ENCODE results near the gene TAS2R50. TPM values are rescaled to one million over a fixed set of nuclear protein-coding genes. Genes with fewer than 3 reads are reported as not detected.

The TAS2R50 gene
- total and polyA plus RNA-seq, 2 donors from 2014 or later: 2.0 TPM; not detected in 1

- no peaks in the 10 kb centered on the region for H3K36me3 ChIP-seq (ENCODE audit: control insufficient read depth in 2 of 3, insufficient read depth in 3 of 3, low read length in 3 of 3)
- FAIRE-seq (no peak), DNase-seq (no peak)
- H3K9me3 ChIP-seq (ENCODE audit: control insufficient read depth in 2 of 3, insufficient read depth in 1 of 3, low read length in 3 of 3): peaks cover 0 to 2% (median 0%) of the 10 kb centered on the region in 3 donors
- H3K4me1 ChIP-seq (ENCODE audit: control insufficient read depth in 2 of 3, insufficient read depth in 2 of 3, low read depth in 1 of 3, low read length in 3 of 3): no peaks in the 10 kb centered on the region
- no peak overlapping the region for H3K4me3 ChIP-seq (ENCODE audit: low read length in 3 of 3)
- no peak overlapping the region for H3K9ac ChIP-seq (ENCODE audit: low read length in 3 of 3)
- no peak overlapping the region for H3K27ac ChIP-seq (ENCODE audit: low read depth in 2 of 2, low read length in 2 of 2)
- no peaks in the 10 kb centered on the region for H3K27me3 ChIP-seq (ENCODE audit: control insufficient read depth, insufficient read depth, low read length)
- intact Hi-C loops (cut with DNase I): no loop called here
- no peak for TF ChIP-seq CTCF (IDR thresholded peaks at IDR 0.05; ENCODE audit: borderline replicate concordance, extremely low read depth, insufficient read depth)
Observed at GRCh38 chr12:10957741-10958140, 29.0 kb downstream of the TAS2R50 start.

DNA sequence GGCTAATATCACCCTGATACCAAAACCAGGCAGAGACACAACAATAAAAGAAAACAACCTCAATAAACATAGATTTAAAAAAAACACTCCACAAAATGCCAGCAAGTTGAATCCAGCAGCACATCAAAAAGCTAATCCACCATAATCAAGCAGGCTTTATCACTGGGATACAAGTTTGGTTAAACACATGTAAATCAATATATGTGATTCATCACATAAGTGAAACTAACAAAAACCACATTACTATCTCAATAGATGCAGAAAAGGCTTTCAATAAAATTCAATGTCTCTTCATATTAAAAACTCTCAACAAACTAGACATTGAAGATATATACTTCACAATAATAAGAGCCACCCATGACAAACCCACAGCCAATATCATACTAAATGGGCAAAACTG is 30.6 kb downstream of the TAS2R50 start:
- H3K36me3 ChIP-seq (ENCODE audit: control insufficient read depth in 2 of 3, insufficient read depth in 3 of 3, low read length in 3 of 3): no peaks in the 10 kb centered on the region
- H3K27ac ChIP-seq (ENCODE audit: low read depth in 2 of 2, low read length in 2 of 2): no peak overlapping the region
- H3K4me3 ChIP-seq (ENCODE audit: low read length in 3 of 3): no peak overlapping the region
- no peak for DNase-seq
- TF ChIP-seq CTCF (IDR thresholded peaks at IDR 0.05; ENCODE audit: borderline replicate concordance, extremely low read depth, insufficient read depth): no peak
- intact Hi-C loops (cut with DNase I): no loop called here
- no peak for FAIRE-seq
- no peaks in the 10 kb centered on the region for H3K27me3 ChIP-seq (ENCODE audit: control insufficient read depth, insufficient read depth, low read length)
- no peaks in the 10 kb centered on the region for H3K4me1 ChIP-seq (ENCODE audit: control insufficient read depth in 2 of 3, insufficient read depth in 2 of 3, low read depth in 1 of 3, low read length in 3 of 3)
- peaks cover 0 to 2% (median 0%) of the 10 kb centered on the region in 3 donors for H3K9me3 ChIP-seq (ENCODE audit: control insufficient read depth in 2 of 3, insufficient read depth in 1 of 3, low read length in 3 of 3)
- no peak overlapping the region for H3K9ac ChIP-seq (ENCODE audit: low read length in 3 of 3)

DNA sequence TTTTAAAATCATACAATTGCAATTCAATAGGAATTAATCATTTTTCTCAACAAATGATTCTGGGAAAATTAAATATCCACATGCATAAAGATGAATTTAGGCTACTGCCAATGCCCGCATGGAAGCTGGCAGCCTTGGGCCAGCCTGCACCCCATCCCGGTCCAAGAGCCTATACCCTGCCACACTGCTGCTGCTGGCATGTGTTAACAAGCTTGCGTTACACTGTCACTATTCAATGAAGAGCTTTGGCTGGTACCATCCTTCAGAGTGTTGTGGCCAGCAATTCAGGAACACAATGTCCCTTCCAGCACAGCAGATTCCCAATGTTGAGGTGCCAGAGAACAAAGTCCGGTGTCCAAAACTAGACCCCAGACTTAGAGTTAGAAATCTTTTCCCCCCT is 34.1 kb downstream of the TAS2R50 start:
- no peak for FAIRE-seq
- H3K9me3 ChIP-seq (ENCODE audit: control insufficient read depth in 2 of 3, insufficient read depth in 1 of 3, low read length in 3 of 3): peaks cover 0 to 2% (median 0%) of the 10 kb centered on the region in 3 donors
- TF ChIP-seq CTCF (IDR thresholded peaks at IDR 0.05; ENCODE audit: borderline replicate concordance, extremely low read depth, insufficient read depth): no peak
- no peak overlapping the region for H3K4me3 ChIP-seq (ENCODE audit: low read length in 3 of 3)
- no peaks in the 10 kb centered on the region for H3K4me1 ChIP-seq (ENCODE audit: control insufficient read depth in 2 of 3, insufficient read depth in 2 of 3, low read depth in 1 of 3, low read length in 3 of 3)
- DNase-seq: no peak
- no peak overlapping the region for H3K27ac ChIP-seq (ENCODE audit: low read depth in 2 of 2, low read length in 2 of 2)
- no peaks in the 10 kb centered on the region for H3K36me3 ChIP-seq (ENCODE audit: control insufficient read depth in 2 of 3, insufficient read depth in 3 of 3, low read length in 3 of 3)
- no peak overlapping the region for H3K9ac ChIP-seq (ENCODE audit: low read length in 3 of 3)
- intact Hi-C loops (cut with DNase I): no loop called here
- no peaks in the 10 kb centered on the region for H3K27me3 ChIP-seq (ENCODE audit: control insufficient read depth, insufficient read depth, low read length)

GRCh38 chr12:10943167-10943566 is 43.5 kb downstream of the TAS2R50 start:
- Histone ChIP-seq H3K27me3 (ENCODE audit: control insufficient read depth, insufficient read depth, low read length) (no peaks in the 10 kb centered on the region), H3K9me3 (ENCODE audit: control insufficient read depth in 2 of 3, insufficient read depth in 1 of 3, low read length in 3 of 3) (peaks cover 0 to 2% (median 0%) of the 10 kb centered on the region in 3 donors), H3K4me1 (ENCODE audit: control insufficient read depth in 2 of 3, insufficient read depth in 2 of 3, low read depth in 1 of 3, low read length in 3 of 3) (no peaks in the 10 kb centered on the region), H3K36me3 (ENCODE audit: control insufficient read depth in 2 of 3, insufficient read depth in 3 of 3, low read length in 3 of 3) (no peaks in the 10 kb centered on the region), H3K9ac (ENCODE audit: low read length in 3 of 3) (no peak overlapping the region), H3K27ac (ENCODE audit: low read depth in 2 of 2, low read length in 2 of 2) (no peak overlapping the region), H3K4me3 (ENCODE audit: low read length in 3 of 3) (no peak overlapping the region)
- no peak for TF ChIP-seq CTCF (IDR thresholded peaks at IDR 0.05; ENCODE audit: borderline replicate concordance, extremely low read depth, insufficient read depth)
- intact Hi-C loops (cut with DNase I): no loop called here
- DNase-seq: no peak
- FAIRE-seq: no peak

All from kidney (tissue), 14 donors.